Measurements from ENCODE around the gene OR2D3. TPM values are rescaled to one million over a fixed set of nuclear protein-coding genes. Genes with fewer than 3 reads are reported as not detected.

Gene OR2D3
- total RNA-seq, 1 experiment from 2014 or later = not detected

DNA sequence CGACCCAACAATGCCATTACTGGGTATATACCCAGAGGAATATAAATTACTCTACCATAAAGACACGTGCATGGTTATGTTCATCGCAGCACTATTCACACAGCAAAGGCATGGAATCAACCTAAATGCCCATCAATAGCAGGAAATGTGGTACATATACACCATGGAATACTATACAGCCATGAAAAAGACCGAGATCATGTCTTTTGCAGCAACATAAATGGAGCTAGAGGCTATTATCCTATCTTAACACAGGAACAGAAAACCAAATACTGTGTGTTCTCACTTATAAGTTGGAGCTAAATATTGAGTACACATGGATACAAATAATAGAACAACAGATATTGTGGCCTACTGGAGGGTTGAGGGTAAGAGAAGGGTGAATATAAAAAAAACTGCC is 32.0 kb upstream of the OR2D3 start:
- no peak overlapping the region for H4K91ac ChIP-seq (ENCODE audit: insufficient read length, low read depth, low read length)
- H3K27me3 Mint-ChIP-seq (ENCODE audit: low read depth) = no peaks in the 10 kb centered on the region; the same call in 1 of the 2 replicates

More for the DNA sequence above, 32.0 kb upstream of the OR2D3 start:
- no peak overlapping the region for H3T11ph ChIP-seq (ENCODE audit: low read length)
- no peaks in the 10 kb centered on the region for H3K79me1 ChIP-seq (ENCODE audit: insufficient read depth, low read depth, low read length, poor library complexity, severe bottlenecking)
- H3K4ac ChIP-seq (ENCODE audit: low read depth, low read length) = no peak overlapping the region
- H3K18ac ChIP-seq (ENCODE audit: insufficient read length, low read depth, low read length) = no peak overlapping the region
- H4K5ac ChIP-seq (ENCODE audit: insufficient read length, low read depth, low read length) = no peak overlapping the region
- H2BK5ac ChIP-seq (ENCODE audit: insufficient read length, low read length) = no peak overlapping the region
- H2BK15ac ChIP-seq (ENCODE audit: low read depth, low read length) = no peak overlapping the region
- H3K4me1 ChIP-seq (ENCODE audit: insufficient read depth, low read length) = no peaks in the 10 kb centered on the region
- no peak overlapping the region for H4K8ac ChIP-seq (replicated peaks; ENCODE audit: insufficient read length, low read depth, low read length)
- H3K56ac ChIP-seq (ENCODE audit: insufficient read length, low read depth, low read length) = no peak overlapping the region
- Mint-ChIP-seq H3K9me3 (no peaks in the 10 kb centered on the region), H3K36me3 (ENCODE audit: insufficient read depth in 1 of 3, low read depth in 3 of 3) (no peaks in the 10 kb centered on the region), H3K4me3 (no peak overlapping the region), H3K27ac (no peak overlapping the region), H3K4me1 (no peaks in the 10 kb centered on the region)
- no peak overlapping the region for H3K14ac ChIP-seq (ENCODE audit: insufficient read depth, low read length)
- H2BK12ac ChIP-seq (ENCODE audit: insufficient read length, low read depth, low read length) = no peak overlapping the region
- no peaks in the 10 kb centered on the region for H3K79me2 ChIP-seq (ENCODE audit: insufficient read depth, low read length)
- no peaks in the 10 kb centered on the region for H4K20me1 ChIP-seq (ENCODE audit: control insufficient read depth, insufficient read depth, insufficient read length)
- H2AK5ac ChIP-seq (ENCODE audit: insufficient read length, low read length) = no peak overlapping the region
- no peak overlapping the region for H3K9ac ChIP-seq (ENCODE audit: extremely low read depth, insufficient read length, low read length)
- no peak for DNase-seq
- no peaks in the 10 kb centered on the region for H3K9me3 ChIP-seq (ENCODE audit: control insufficient read depth, low read depth, low read length)
- H3K27me3 ChIP-seq (ENCODE audit: insufficient read depth, low read length) = no peaks in the 10 kb centered on the region
- no peaks in the 10 kb centered on the region for H3K23me2 ChIP-seq (ENCODE audit: insufficient read length, low read depth, low read length, poor library complexity, severe bottlenecking)
- TF ChIP-seq, protein P1, sequence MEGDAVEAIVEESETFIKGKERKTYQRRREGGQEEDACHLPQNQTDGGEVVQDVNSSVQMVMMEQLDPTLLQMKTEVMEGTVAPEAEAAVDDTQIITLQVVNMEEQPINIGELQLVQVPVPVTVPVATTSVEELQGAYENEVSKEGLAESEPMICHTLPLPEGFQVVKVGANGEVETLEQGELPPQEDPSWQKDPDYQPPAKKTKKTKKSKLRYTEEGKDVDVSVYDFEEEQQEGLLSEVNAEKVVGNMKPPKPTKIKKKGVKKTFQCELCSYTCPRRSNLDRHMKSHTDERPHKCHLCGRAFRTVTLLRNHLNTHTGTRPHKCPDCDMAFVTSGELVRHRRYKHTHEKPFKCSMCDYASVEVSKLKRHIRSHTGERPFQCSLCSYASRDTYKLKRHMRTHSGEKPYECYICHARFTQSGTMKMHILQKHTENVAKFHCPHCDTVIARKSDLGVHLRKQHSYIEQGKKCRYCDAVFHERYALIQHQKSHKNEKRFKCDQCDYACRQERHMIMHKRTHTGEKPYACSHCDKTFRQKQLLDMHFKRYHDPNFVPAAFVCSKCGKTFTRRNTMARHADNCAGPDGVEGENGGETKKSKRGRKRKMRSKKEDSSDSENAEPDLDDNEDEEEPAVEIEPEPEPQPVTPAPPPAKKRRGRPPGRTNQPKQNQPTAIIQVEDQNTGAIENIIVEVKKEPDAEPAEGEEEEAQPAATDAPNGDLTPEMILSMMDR (conservative IDR thresholded peaks at IDR 0.05) = no peak
- H3K4me2 ChIP-seq (ENCODE audit: insufficient read depth, insufficient read length, low read length) = no peak overlapping the region
- H3K27ac ChIP-seq (ENCODE audit: insufficient read length, low read depth, low read length) = no peak overlapping the region
- no peak overlapping the region for H3K23ac ChIP-seq (ENCODE audit: insufficient read length, low read depth, low read length)
- WGBS (ENCODE audit: extremely low coverage, insufficient read length, low lambda C conversion rate) = no CpG with 5 or more reads among the region's 4 CpGs
- no peak overlapping the region for H2AFZ ChIP-seq (ENCODE audit: low read length)
- no peak overlapping the region for H2BK120ac ChIP-seq (ENCODE audit: low read depth, low read length, poor library complexity, severe bottlenecking)
- H2BK20ac ChIP-seq (ENCODE audit: low read depth, low read length, poor library complexity, severe bottlenecking) = no peak overlapping the region
